K562 (cell line): ENCODE data around the gene TAS1R3.

Source experiments
- MTA3 ChIP-seq: fragments of 450-650 bp; formaldehyde crosslinking; IDR thresholded peaks from 2 replicates; pipeline ENCODE4 v1.6.1; 2017; ENCODE audit warnings: mild to moderate bottlenecking, borderline replicate concordance
- SMAD2 ChIP-seq: fragments of 150-350 bp; IDR thresholded peaks from 2 replicates; pipeline ENCODE4 v1.6.1; 2014; ENCODE audit warnings: low read depth, mild to moderate bottlenecking, low read length
- TF ChIP-seq, protein P1 (sequence below), 3 experiments: IDR thresholded peaks in 2 of 3; conservative IDR thresholded peaks in 1 of 3; 2 replicates each; pipeline ENCODE4 v1.5.1; 2011 to 2012; ENCODE audit warnings: low read length in 3 of 3, mild to moderate bottlenecking in 3 of 3, control low read depth in 2 of 3, improper control_type of control experiment in 1 of 3, inconsistent platforms in 1 of 3, low read depth in 1 of 3, mixed read lengths in 1 of 3, moderate library complexity in 1 of 3; ENCODE audit not compliant: insufficient read depth in 2 of 3

DNA sequence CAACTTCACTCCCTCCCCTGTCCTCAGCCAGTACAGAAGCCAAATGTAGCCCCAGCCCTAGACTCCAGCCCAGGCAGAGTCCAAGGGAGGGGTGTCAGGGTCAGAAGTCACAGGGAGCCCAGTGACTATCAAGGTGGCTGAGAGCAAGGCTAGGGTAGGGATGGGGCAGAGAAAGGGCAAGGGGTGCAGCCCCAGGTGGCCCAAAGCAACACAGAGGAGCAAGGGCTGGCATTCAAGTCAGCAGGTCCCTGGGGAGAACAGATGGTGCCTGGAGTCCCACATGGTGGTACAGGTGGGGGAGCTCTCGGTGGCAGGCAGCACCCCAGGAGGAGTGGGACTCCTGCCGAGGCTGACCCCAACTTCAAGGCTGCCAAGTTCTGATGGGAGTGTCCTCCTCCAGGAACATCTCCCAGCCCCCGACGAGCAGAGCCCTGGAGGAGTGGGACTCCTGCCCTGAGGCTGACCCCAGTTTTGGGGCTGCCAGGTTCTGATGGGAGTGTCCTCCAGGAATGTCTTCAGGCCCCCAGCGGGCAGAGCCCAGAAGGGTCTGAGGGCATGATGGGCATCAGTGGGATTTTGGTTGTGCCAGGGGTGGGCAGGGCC is 21.8 kb downstream of the TAS1R3 start:
- TF ChIP-seq MTA3 (no peak), SMAD2 (no peak)
- TF ChIP-seq, protein P1, sequence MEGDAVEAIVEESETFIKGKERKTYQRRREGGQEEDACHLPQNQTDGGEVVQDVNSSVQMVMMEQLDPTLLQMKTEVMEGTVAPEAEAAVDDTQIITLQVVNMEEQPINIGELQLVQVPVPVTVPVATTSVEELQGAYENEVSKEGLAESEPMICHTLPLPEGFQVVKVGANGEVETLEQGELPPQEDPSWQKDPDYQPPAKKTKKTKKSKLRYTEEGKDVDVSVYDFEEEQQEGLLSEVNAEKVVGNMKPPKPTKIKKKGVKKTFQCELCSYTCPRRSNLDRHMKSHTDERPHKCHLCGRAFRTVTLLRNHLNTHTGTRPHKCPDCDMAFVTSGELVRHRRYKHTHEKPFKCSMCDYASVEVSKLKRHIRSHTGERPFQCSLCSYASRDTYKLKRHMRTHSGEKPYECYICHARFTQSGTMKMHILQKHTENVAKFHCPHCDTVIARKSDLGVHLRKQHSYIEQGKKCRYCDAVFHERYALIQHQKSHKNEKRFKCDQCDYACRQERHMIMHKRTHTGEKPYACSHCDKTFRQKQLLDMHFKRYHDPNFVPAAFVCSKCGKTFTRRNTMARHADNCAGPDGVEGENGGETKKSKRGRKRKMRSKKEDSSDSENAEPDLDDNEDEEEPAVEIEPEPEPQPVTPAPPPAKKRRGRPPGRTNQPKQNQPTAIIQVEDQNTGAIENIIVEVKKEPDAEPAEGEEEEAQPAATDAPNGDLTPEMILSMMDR (IDR thresholded peaks at IDR 0.05 in 2 of 3, conservative IDR thresholded peaks at IDR 0.05 in 1 of 3; ENCODE audit: insufficient read depth in 2 of 3, low read depth in 1 of 3, low read length in 3 of 3): no peak
